SJSA1 (cell line): ENCODE measurements around the gene KSR1. TPM values are rescaled to one million over a fixed set of nuclear protein-coding genes. Genes with fewer than 3 reads are reported as not detected.
A peak's percentile ranks its signal among the peaks of the same experiment; 100 is the strongest.

Experiments used
- DNase-seq, 2 experiments: peaks; one replicate each; pipeline ENCODE4 v3.0.0-alpha.2; 2015 to 2020; ENCODE audit warnings: low spot score in 2 of 2, low read depth in 1 of 2
- H3K27ac ChIP-seq: fragments of 250-450 bp; sonication (Bioruptor Pico); 2 replicates; pipeline ENCODE4 v1.5.1; 2020; ENCODE audit warnings: mild to moderate bottlenecking, moderate library complexity
- H3K27me3 ChIP-seq: fragments of 250-450 bp; sonication (Bioruptor Pico); replicated peaks from 2 replicates; pipeline ENCODE4 v1.5.1; 2020; ENCODE audit warnings: mild to moderate bottlenecking, moderate library complexity
- H3K36me3 ChIP-seq: fragments of 250-450 bp; sonication (Bioruptor Pico); 2 replicates; pipeline ENCODE4 v1.5.1; 2020; ENCODE audit warnings: mild to moderate bottlenecking
- H3K4me1 ChIP-seq: fragments of 250-450 bp; sonication (Bioruptor Pico); replicated peaks from 2 replicates; pipeline ENCODE4 v1.6.1; 2021; ENCODE audit warnings: mild to moderate bottlenecking
- H3K4me3 ChIP-seq: fragments of 250-450 bp; sonication (Bioruptor Pico); 2 replicates; pipeline ENCODE4 v1.5.1; 2020; ENCODE audit warnings: mild to moderate bottlenecking
- H3K9me3 ChIP-seq: fragments of 250-450 bp; sonication (Bioruptor Pico); replicated peaks from 2 replicates; pipeline ENCODE4 v1.5.1; 2020; ENCODE audit warnings: mild to moderate bottlenecking
- total RNA-seq: library from RNA; depleted of rRNA; stranded (reverse); fragments of >200 nt; shearing (Covaris generic); gene quantifications from 2 replicates; pipeline ENCODE4 v1.2.3, GENCODE V29; 2014

Gene KSR1
- total RNA-seq, 1 experiment from 2014 or later = 7.7 TPM

- Histone ChIP-seq H3K36me3 (no peaks in the 10 kb centered on the region), H3K9me3 (no peaks in the 10 kb centered on the region), H3K4me1 (peaks cover 83% of the 10 kb centered on the region), H3K27ac (peak overlapping the region; percentile 81), H3K4me3 (no peak overlapping the region), H3K27me3 (no peaks in the 10 kb centered on the region)
- DNase-seq = peak; percentile 84 to 92
These were observed 77.9 kb downstream of the KSR1 start for GRCh38 chr17:27533874-27534815.

DNA sequence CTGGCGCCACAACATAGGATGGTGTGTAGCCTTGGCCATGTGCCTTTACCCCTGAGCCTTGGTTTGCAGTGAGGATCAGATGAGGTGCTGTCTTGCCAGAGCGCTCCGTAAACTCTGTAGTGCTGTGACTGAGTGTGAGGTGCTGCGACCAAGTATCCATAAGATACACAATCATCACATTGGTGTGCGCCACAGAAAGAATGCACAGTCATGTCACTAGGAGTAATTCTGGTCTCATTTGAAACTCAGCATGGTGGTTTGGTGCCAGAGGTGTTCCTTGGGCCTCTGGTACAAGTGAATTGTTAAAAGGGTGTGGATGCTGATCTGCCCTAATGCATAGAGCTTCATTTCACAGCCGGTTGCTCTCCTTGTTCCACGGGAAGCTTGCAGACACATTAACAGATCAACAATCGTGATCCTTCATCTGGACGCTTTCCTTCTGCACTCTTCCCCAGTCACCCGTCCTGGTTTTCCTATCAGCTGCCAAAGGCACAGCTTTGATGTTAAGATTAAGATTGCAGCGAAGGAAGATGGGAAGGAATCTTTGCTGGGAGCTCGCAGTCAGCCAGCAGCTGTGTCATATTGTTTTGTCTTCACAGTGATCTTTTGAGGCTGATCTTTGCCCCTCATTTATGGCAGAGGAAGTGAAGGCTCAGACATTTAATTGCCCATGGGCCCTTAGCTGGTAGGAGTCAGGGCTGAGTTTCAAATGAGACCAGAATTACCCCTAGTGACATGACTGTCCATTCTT lies 79.1 kb downstream of the KSR1 start:
- no peaks in the 10 kb centered on the region for H3K9me3 ChIP-seq
- no peak for DNase-seq
- H3K36me3 ChIP-seq = no peaks in the 10 kb centered on the region
- H3K27ac ChIP-seq = peak overlapping the region; percentile 81
- no peak overlapping the region for H3K4me3 ChIP-seq
- H3K4me1 ChIP-seq = peaks cover 82% of the 10 kb centered on the region
- H3K27me3 ChIP-seq = no peaks in the 10 kb centered on the region

DNA sequence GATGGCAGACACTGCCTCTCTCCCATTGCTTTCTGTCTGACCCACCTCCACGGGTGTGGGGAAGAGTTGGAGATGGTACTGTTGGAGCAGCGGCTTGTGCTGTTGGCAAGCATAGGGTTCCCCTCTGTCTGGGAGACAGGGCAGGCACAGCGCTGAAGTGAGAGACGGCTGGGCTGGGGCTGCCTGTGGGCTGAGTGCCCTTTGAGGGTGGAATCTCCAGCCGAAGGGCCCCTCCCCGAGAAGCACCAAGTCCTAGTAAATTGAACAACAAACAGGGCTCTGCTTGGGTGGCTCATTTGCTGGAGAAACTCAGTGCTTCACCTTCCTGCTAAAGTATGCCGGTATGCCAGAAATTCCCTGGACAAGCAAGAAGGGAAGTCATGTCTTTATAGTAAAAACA lies 79.7 kb downstream of the KSR1 start:
- Histone ChIP-seq H3K27ac (peak overlapping the region; percentile 81), H3K4me3 (no peak overlapping the region), H3K9me3 (no peaks in the 10 kb centered on the region), H3K27me3 (no peaks in the 10 kb centered on the region), H3K4me1 (peaks cover 82% of the 10 kb centered on the region), H3K36me3 (no peaks in the 10 kb centered on the region)
- peak; percentile 82 to 84 for DNase-seq

GRCh38 chr17:27536781-27537180 lies 80.5 kb downstream of the KSR1 start:
- no peaks in the 10 kb centered on the region for H3K9me3 ChIP-seq
- DNase-seq = no peak
- H3K4me3 ChIP-seq = no peak overlapping the region
- H3K4me1 ChIP-seq = peaks cover 77% of the 10 kb centered on the region
- H3K27ac ChIP-seq = peak overlapping the region; percentile 81
- no peaks in the 10 kb centered on the region for H3K36me3 ChIP-seq
- H3K27me3 ChIP-seq = no peaks in the 10 kb centered on the region

DNA sequence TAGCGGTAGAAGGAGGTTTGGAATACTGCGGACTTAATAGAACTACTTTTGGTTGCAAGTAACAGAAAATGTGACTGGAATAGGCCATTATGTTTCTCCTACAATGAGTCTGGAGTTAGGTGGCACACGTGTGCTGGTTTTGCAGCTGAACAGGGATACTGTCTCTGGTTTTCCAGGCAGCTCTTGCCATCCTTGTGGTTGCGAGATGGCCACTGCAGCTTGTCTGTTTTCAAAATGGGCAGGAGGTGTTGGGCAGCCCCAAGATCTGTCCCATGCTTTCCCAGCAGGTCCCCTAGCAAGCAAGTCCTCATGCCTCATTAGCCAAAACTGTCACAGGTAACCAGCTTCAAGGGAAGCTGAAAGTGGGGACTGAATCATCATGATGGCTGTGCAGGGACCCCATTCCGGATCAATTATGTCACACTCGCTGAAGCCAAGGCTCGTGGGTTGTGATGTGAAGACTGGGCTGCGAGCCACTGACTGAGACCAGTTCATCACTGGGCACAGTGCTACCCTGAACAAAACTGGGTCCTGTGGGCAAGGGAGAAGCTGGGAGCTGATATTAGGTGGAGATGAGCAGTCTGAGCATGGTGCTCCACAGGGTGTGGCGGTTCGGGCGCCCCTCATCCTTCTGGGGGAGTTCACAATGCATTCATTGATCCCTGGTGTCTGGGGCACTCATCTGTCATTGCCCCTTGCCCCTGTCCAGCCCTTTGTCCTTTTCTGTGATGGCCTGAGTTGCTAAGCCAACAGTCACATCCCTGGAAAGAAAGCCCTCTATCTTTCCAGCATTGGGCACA lies 82.1 kb downstream of the KSR1 start:
- Histone ChIP-seq H3K9me3 (no peaks in the 10 kb centered on the region), H3K27me3 (no peaks in the 10 kb centered on the region), H3K27ac (no peak overlapping the region), H3K4me3 (no peak overlapping the region), H3K36me3 (no peaks in the 10 kb centered on the region), H3K4me1 (peaks cover 61% of the 10 kb centered on the region)
- DNase-seq = no peak

DNA sequence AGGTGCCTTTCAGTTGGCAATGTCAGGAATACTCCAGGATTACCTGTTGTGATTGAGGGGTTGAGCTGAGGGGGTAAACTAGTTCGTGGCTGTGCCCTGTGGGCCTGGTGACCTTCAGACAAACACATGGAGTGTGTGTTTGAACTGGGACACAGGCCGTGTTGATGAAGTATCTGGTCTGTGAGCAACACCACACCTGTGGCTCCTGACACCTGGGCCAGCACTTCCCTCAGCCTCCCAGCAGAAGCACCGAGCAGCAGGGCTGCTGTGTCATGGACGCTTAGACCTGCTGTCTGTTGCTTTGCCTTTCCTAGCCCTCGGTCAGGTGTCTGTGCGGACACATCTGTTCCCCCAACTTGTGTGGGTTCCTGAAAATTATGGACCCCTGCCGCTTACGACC lies 82.9 kb downstream of the KSR1 start:
- Histone ChIP-seq H3K27me3 (no peaks in the 10 kb centered on the region), H3K9me3 (no peaks in the 10 kb centered on the region), H3K36me3 (no peaks in the 10 kb centered on the region), H3K27ac (no peak overlapping the region), H3K4me1 (peaks cover 56% of the 10 kb centered on the region), H3K4me3 (no peak overlapping the region)
- DNase-seq = no peak

GRCh38 chr17:27539794-27540317 lies 83.6 kb downstream of the KSR1 start:
- no peak overlapping the region for H3K4me3 ChIP-seq
- H3K36me3 ChIP-seq = no peaks in the 10 kb centered on the region
- H3K27me3 ChIP-seq = no peaks in the 10 kb centered on the region
- no peak overlapping the region; the same call in 1 of the 2 replicates for H3K27ac ChIP-seq
- peaks cover 56% of the 10 kb centered on the region for H3K4me1 ChIP-seq
- no peak for DNase-seq
- no peaks in the 10 kb centered on the region for H3K9me3 ChIP-seq

- Histone ChIP-seq H3K27me3 (no peaks in the 10 kb centered on the region), H3K27ac (peak overlapping the region; percentile 47), H3K4me3 (no peak overlapping the region), H3K4me1 (peaks cover 56% of the 10 kb centered on the region), H3K36me3 (no peaks in the 10 kb centered on the region), H3K9me3 (no peaks in the 10 kb centered on the region)
- DNase-seq = peak; percentile 91 to 92
These were observed 84.3 kb downstream of the KSR1 start for GRCh38 chr17:27540318-27541101.

- Histone ChIP-seq H3K4me3 (no peak overlapping the region), H3K9me3 (no peaks in the 10 kb centered on the region), H3K27ac (no peak overlapping the region), H3K36me3 (no peaks in the 10 kb centered on the region), H3K27me3 (no peaks in the 10 kb centered on the region), H3K4me1 (peaks cover 56% of the 10 kb centered on the region)
- no peak for DNase-seq
These were observed 85.2 kb downstream of the KSR1 start for GRCh38 chr17:27541301-27542023.

DNA sequence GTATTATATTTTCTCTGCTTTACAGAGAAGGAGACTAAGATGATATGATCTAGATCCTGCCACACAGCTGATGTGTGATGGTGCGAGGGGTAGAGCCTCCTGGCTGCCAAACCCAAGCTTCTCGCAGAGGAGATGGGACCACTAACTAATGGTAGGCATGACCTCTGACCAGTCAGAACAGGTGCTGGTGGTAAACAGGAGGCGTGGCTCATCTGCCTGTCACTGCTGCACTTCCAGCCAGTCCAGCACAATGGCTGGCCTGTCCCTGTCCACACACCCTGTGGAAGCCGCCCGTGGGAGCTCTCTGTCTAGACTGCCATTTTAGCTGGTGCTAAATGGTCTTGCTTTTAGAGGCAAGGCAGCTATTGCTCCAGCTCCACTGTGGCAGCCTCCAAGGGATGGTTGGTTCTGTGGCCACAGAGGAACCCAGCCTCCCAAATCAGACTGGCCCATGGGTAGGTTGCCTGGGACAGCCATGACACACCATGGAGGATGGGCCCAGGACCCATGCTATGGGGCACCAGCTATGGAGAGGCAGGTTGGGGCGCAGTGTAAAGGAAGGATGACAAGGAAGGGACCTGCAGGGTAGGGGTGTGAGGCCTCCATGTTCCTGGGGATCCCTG lies 86.7 kb downstream of the KSR1 start:
- H3K9me3 ChIP-seq = no peaks in the 10 kb centered on the region; the same call in 1 of the 2 replicates
- no peak for DNase-seq
- no peak overlapping the region for H3K27ac ChIP-seq
- no peak overlapping the region for H3K4me3 ChIP-seq
- no peaks in the 10 kb centered on the region for H3K27me3 ChIP-seq
- H3K4me1 ChIP-seq = peaks cover 56% of the 10 kb centered on the region
- no peaks in the 10 kb centered on the region for H3K36me3 ChIP-seq

GRCh38 chr17:27543464-27543856 lies 87.2 kb downstream of the KSR1 start:
- DNase-seq = no peak
- Histone ChIP-seq H3K36me3 (no peaks in the 10 kb centered on the region), H3K4me3 (no peak overlapping the region), H3K27me3 (no peaks in the 10 kb centered on the region), H3K9me3 (no peaks in the 10 kb centered on the region; the same call in 1 of the 2 replicates), H3K27ac (no peak overlapping the region), H3K4me1 (peaks cover 56% of the 10 kb centered on the region)

GRCh38 chr17:27543958-27544349 lies 87.7 kb downstream of the KSR1 start:
- H3K27ac ChIP-seq = no peak overlapping the region
- no peak for DNase-seq
- no peaks in the 10 kb centered on the region for H3K36me3 ChIP-seq
- H3K9me3 ChIP-seq = no peaks in the 10 kb centered on the region; the same call in 1 of the 2 replicates
- H3K4me1 ChIP-seq = peaks cover 56% of the 10 kb centered on the region
- no peaks in the 10 kb centered on the region for H3K27me3 ChIP-seq
- no peak overlapping the region for H3K4me3 ChIP-seq
